Skeletal muscle satellite cell (primary cell): ENCODE measurements around the gene TBL3.
"Not testable (repeated sequence)": the region's sequence is repeated elsewhere in the genome, so short reads cannot be mapped to it uniquely, and the experiment has no call there.

ENCODE experiments used
- H3K27me3 ChIP-seq: 2 replicates; pipeline ENCODE4 v1.7.0; 2013; ENCODE audit warnings: low read length; ENCODE audit not compliant: control insufficient read depth, insufficient read depth
- H3K36me3 ChIP-seq: 2 replicates; pipeline ENCODE4 v1.7.0; 2013; ENCODE audit warnings: mild to moderate bottlenecking, control low read depth, low read length; ENCODE audit not compliant: insufficient read depth
- H3K4me1 ChIP-seq: 2 replicates; pipeline ENCODE4 v1.7.0; 2013; ENCODE audit warnings: low read length; ENCODE audit not compliant: control insufficient read depth, insufficient read depth
- H3K4me2 ChIP-seq: 2 replicates; pipeline ENCODE4 v1.7.0; 2013; ENCODE audit warnings: mild to moderate bottlenecking, low read length
- H3K4me3 ChIP-seq: 2 replicates; pipeline ENCODE4 v1.7.0; 2013; ENCODE audit warnings: low read length
- H3K9ac ChIP-seq: 2 replicates; pipeline ENCODE4 v1.7.0; 2013; ENCODE audit warnings: mild to moderate bottlenecking, low read depth, low read length, moderate library complexity
- H3K9me3 ChIP-seq: replicated peaks from 2 replicates; pipeline ENCODE4 v1.7.0; 2013; ENCODE audit warnings: mild to moderate bottlenecking, control low read depth, low read length

Gene TBL3

GRCh38 chr16:1960665-1961630 is 10.9 kb upstream of the TBL3 start:
- peak overlapping the region; percentile 80 for H3K4me3 ChIP-seq
- peaks cover 29% of the 10 kb centered on the region for H3K4me1 ChIP-seq
- peak overlapping the region; percentile 89 for H3K9ac ChIP-seq
- peak overlapping the region; percentile 84 for H3K4me2 ChIP-seq
- H3K36me3 ChIP-seq: peaks cover 34% of the 10 kb centered on the region
- H3K9me3 ChIP-seq: no peaks in the 10 kb centered on the region
- no peaks in the 10 kb centered on the region for H3K27me3 ChIP-seq

GRCh38 chr16:1961651-1962067 is 10.2 kb upstream of the TBL3 start:
- Histone ChIP-seq H3K9ac (no peak overlapping the region), H3K27me3 (no peaks in the 10 kb centered on the region), H3K36me3 (peaks cover 35% of the 10 kb centered on the region), H3K4me1 (peaks cover 30% of the 10 kb centered on the region), H3K4me3 (no peak overlapping the region), H3K9me3 (no peaks in the 10 kb centered on the region), H3K4me2 (peak overlapping the region; percentile 87)

- H3K4me1 ChIP-seq: peaks cover 30% of the 10 kb centered on the region
- peak overlapping the region; percentile 97 for H3K9ac ChIP-seq
- peak overlapping the region; percentile 82 for H3K4me3 ChIP-seq
These were observed 9.4 kb upstream of the TBL3 start for GRCh38 chr16:1962161-1963153.

GRCh38 chr16:1963806-1964505 is 7.9 kb upstream of the TBL3 start:
- peak overlapping the region; percentile 97 for H3K9ac ChIP-seq
- H3K9me3 ChIP-seq: no peaks in the 10 kb centered on the region
- H3K4me1 ChIP-seq: peaks cover 29% of the 10 kb centered on the region
- peak overlapping the region; percentile 82 for H3K4me3 ChIP-seq
- peaks cover 35% of the 10 kb centered on the region for H3K36me3 ChIP-seq
- H3K27me3 ChIP-seq: no peaks in the 10 kb centered on the region
- peak overlapping the region; percentile 87 for H3K4me2 ChIP-seq

More at GRCh38 chr16:1962161-1963153, 9.4 kb upstream of the TBL3 start:
- Histone ChIP-seq H3K36me3 (peaks cover 35% of the 10 kb centered on the region), H3K4me2 (peak overlapping the region; percentile 87)
- H3K27me3 ChIP-seq, H3K9me3 ChIP-seq: not testable (repeated sequence)

GRCh38 chr16:1964506-1965395 is 7.1 kb upstream of the TBL3 start, which contains the start of gene RPS2:
Gene RPS2, minus strand, starts transcription at chr16:1964826. Its CDS starts 201 bp downstream, at chr16:1964625.
- Histone ChIP-seq H3K9ac (peak within 1 kb of the TSS; percentile 97), H3K36me3 (peaks cover 35% of the 10 kb centered on the region), H3K27me3 (no peaks in the 10 kb centered on the region), H3K9me3 (no peaks in the 10 kb centered on the region), H3K4me3 (peak within 1 kb of the TSS; percentile 82), H3K4me2 (peak within 1 kb of the TSS; percentile 99), H3K4me1 (peaks cover 26% of the 10 kb centered on the region)

- Histone ChIP-seq H3K9me3 (no peaks in the 10 kb centered on the region), H3K27me3 (no peaks in the 10 kb centered on the region), H3K36me3 (peaks cover 35% of the 10 kb centered on the region), H3K9ac (peak overlapping the region; percentile 97), H3K4me2 (peak overlapping the region; percentile 99), H3K4me3 (peak overlapping the region; percentile 82), H3K4me1 (peaks cover 21% of the 10 kb centered on the region)
These were observed 6.4 kb upstream of the TBL3 start for GRCh38 chr16:1965396-1966001.

- peak within 1 kb of the TSS; percentile 97 for H3K9ac ChIP-seq
- H3K9me3 ChIP-seq: no peaks in the 10 kb centered on the region
- H3K4me3 ChIP-seq: peak within 1 kb of the TSS; percentile 82
- peak within 1 kb of the TSS; percentile 99 for H3K4me2 ChIP-seq
- H3K36me3 ChIP-seq: peaks cover 29% of the 10 kb centered on the region
- H3K27me3 ChIP-seq: no peaks in the 10 kb centered on the region
- peaks cover 18% of the 10 kb centered on the region for H3K4me1 ChIP-seq
These were observed 5.4 kb upstream of the TBL3 start, which contains the start of gene RNF151 for GRCh38 chr16:1966460-1966859. Gene RNF151, plus strand, starts transcription at chr16:1966856. Its CDS starts 26 bp downstream, at chr16:1966882.

- no peak overlapping the region for H3K9ac ChIP-seq
- peaks cover 15% of the 10 kb centered on the region for H3K4me1 ChIP-seq
- no peak overlapping the region for H3K4me3 ChIP-seq
These were observed 3.5 kb upstream of the TBL3 start for GRCh38 chr16:1968146-1968953.

GRCh38 chr16:1972490-1972877 is 631 bp downstream of the TBL3 start:
- H3K9me3 ChIP-seq: no peaks in the 10 kb centered on the region
- H3K9ac ChIP-seq: peak overlapping the region; percentile 90
- H3K4me1 ChIP-seq: peaks cover 8% of the 10 kb centered on the region
- H3K4me2 ChIP-seq: peak overlapping the region; percentile 90
- H3K36me3 ChIP-seq: peaks cover 35% of the 10 kb centered on the region
- H3K27me3 ChIP-seq: no peaks in the 10 kb centered on the region
- H3K4me3 ChIP-seq: peak overlapping the region; percentile 78

More at GRCh38 chr16:1968146-1968953, 3.5 kb upstream of the TBL3 start:
- H3K4me2 ChIP-seq: no peak overlapping the region
- H3K27me3 ChIP-seq: no peaks in the 10 kb centered on the region
- peaks cover 15% of the 10 kb centered on the region for H3K36me3 ChIP-seq
- H3K9me3 ChIP-seq: no peaks in the 10 kb centered on the region
